CD4-positive, alpha-beta T cell treated with Interleukin-15 for 4 hours (primary cell): Measurements from ENCODE around the gene AQP1.

Source experiments
- DNase-seq: peaks from one replicate; pipeline ENCODE4 v3.0.0-alpha.2; 2020; ENCODE audit warnings: low spot score

Gene AQP1

DNA sequence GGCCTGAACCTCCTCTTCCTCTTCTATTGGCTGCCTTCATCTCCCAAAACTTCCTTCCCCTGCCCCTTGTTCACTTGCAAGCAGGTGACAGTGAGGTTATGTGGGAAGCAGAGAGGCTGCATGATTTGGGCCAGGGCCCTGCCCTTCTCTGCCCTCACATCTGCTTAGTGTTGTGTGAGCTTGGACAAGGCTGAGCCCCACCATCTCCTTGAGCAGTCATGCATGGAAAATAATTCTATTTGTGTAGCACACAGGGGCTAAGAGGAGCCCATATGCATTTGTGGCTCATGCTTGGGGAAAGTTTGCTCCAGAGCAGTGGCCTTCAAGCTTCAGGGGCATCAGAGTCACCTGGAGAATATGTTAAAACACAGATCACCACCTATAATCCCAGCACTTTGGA lies 26.8 kb upstream of the AQP1 start:
- DNase-seq = no peak

DNA sequence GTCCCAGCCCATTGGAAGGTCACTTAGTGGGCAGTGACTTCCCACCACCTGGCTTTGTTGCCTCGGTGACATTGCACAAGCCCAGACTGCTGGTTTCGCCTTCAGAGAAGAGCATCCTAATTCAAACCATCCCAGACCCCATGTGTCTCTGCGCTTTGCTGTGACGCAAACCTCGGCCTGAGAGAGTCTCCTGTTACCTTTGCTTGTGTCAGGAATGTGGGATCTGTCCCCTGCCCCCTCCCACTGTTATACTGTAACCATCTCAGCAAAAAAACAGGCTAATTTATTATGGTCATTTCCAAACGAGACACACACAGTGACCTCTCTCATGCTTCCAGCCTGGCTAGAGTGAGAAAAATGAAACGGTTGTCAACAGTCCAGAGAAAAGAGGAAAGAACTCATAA lies 25.0 kb upstream of the AQP1 start:
- no peak for DNase-seq

- no peak for DNase-seq
These were observed 24.2 kb upstream of the AQP1 start for GRCh38 chr7:30887464-30887872.

DNA sequence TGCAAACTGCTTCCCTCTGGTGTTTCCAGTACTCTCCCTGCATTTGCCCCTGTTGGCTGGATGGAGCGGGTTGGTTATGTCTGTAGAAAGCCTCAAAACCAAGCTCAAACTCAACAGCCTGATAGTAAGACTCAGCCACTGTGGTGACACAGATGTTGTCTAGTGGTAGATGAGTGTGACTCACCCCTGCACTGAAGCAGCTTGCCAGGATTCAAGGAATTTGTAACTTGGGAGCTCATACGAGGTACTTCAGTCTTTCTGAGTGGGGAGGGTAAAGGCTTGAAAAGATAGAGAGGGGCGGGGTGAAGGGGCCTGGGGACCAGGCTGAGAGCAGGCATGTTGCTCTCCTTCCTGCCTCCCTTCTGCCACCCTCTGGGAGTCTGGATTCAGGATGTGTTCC lies 22.9 kb upstream of the AQP1 start:
- no peak for DNase-seq

- DNase-seq = no peak
These were observed 21.4 kb upstream of the AQP1 start for GRCh38 chr7:30890226-30890625.

DNA sequence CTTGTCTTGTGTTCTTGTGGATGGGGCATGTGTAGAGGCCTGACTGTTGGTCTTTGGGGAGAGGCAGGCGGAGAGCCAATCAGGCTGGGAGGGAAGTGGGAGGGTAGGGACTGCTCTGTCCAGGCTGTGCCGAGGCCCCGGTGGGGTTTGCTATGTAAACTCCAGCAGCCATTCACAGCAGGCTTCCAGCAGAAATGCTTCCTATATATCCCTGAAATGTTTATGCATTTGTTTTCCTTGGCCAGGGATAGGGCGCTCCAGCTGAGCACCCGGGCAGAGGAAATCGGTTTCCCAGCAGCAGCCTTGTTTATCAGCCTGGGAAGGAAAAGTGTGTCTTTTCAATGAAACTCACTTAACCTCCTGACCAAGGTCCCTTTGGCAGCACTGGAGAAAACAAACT lies 18.3 kb upstream of the AQP1 start:
- DNase-seq = no peak

DNA sequence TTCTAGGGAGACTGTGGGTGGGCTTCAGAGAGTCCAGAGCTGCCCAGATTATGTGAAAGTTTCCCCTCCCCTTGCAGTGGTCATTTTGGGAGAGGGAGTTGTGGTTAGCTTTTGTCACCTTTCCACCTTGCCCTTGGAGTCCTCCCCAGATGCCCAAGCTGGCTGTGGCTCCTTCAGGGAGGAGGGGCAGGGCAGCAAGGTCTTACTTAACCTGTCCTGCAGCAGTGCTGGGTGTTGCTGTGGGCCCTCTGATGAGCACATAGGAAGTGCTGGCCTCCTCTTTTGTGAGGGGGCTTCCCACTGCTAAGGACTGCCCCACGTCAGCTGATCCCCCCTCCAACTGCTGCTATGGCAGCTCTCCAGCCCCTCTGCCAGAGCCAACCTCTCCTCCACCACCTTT lies 17.6 kb upstream of the AQP1 start:
- DNase-seq = no peak

DNA sequence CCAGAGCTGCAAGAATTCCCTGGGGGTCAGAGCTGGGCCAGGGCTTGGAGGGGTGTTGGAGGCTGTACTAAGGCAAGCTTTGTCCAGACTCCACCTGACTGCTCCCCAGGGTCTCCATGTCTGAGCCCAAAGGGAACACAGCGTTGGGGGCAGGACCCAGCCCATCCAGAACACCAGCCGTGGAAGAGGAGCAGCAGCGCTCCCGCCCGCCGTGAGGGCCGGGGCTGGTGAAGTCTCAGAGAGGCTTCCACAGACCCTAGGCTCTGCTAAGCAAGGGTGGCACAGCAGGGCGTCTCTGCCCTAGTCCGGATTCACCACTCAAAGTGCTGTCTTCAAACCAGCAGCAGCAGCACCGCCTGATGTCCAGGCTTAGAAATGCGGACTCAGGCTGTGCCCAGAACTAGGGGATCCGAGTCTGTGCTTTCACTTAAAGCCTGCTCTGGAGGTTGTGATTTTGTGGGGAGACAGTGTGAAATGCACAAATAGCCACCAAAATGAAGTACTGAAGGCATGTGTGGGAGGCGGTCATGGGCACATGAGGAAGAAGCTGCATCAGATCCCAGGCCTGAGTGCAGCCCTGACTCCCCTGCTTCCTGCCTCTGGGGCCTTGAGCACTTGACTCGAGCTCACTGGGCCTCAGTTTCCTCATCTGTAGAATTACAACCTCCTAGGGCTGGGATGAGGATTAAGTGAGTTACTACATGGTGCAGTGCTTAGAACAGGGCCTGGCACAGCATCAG lies 16.6 kb upstream of the AQP1 start:
- no peak for DNase-seq

GRCh38 chr7:30896036-30896435 lies 15.6 kb upstream of the AQP1 start:
- DNase-seq = no peak

GRCh38 chr7:30896783-30897637 lies 14.6 kb upstream of the AQP1 start:
- DNase-seq = no peak

DNA sequence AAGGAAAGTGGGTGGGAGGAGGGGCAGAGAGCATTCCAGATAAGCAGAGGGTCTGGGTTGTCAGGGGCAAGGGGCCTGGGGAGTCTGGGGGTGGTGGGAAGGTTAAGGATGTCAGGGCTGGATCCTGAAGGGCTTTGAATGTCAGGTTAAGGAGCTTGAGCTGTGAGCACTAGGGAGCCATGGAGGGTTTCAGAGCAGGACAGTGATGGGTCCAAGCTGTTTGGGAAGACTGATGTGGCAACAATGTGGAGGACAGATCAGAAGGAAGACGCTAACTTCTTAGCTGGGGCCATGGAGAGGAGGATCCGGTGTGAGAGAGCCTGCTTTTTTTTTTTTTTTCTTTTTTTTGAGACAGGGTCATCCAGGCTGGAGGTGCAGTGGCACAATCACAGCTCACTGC lies 13.9 kb upstream of the AQP1 start:
- no peak for DNase-seq

DNA sequence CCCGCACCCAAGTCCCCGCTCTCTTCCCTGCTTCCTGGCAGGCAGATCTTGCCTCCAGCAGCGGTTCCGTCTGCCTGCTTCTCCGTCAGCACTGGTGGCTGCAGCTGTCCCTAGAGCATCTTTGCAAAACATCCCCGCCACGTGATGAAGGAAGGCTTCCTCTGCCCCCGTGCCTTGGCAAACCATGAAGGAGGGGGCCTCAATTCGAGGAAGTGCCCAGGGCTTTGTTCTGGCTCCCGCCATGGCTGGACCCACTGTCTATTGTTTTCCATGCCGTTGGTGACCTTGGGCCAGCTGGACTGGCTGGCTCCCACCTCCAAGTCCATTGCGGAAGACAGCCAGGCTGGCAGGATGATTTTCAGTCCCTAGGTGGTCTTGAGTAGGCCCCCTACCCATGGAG lies 13.2 kb upstream of the AQP1 start:
- no peak for DNase-seq

DNA sequence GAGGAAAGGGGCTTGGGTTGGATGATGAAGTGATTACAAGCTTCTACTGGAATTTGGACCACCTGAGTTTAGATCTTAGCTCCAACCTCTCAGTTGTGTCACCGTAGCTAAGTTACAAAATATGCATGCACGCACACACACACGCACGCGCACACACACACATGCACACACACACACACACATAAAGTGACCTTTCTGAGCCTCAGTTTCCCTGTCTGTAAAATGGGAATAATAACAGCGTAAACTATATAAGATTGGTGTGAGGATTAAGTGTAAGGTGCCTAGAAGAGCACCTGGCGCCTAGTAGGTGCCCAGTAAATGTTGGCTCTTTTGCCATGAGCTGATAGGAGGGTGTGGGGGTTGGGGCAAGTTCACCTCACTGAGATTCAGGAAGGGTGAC lies 12.6 kb upstream of the AQP1 start:
- DNase-seq = no peak

DNA sequence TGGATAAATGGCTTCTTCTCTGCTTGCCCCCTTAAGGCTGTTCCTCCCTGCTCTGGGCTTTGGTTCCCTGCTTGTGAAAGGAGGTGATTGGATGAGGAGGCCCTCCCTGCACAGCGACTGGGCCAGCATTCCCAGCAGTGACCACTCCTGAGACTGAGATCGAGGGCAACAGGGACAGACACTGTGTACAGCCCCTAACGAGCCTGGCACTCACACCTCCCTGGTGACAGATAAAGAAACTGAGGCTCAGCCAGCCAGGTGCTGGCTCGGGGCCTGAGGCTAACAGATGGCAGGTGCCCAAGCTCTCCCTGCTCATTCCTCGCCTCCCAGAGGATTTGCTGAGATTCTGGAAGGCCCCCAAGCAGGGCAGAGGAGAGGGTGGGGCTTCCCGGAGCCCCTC lies 12.0 kb upstream of the AQP1 start:
- DNase-seq = no peak

DNA sequence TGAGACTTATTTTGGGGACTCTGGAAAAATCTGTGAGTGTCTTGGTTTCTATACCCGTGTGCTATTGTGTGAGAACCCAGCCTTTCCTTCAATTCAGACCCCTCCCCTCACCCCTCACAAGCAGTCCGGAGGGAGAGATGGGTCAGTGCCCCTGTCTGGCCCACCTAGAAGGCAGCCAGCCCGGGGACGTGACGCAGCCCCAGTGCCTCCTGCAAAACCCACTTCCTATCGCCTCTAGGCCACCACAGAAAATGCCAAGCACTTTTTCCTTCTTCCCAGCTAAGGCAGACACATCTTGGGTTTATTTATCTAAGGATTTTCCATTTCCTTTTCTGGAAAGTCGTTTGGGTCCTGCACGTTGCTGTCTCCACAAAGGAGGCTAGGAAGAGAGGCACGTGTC lies 11.6 kb upstream of the AQP1 start:
- DNase-seq = no peak

DNA sequence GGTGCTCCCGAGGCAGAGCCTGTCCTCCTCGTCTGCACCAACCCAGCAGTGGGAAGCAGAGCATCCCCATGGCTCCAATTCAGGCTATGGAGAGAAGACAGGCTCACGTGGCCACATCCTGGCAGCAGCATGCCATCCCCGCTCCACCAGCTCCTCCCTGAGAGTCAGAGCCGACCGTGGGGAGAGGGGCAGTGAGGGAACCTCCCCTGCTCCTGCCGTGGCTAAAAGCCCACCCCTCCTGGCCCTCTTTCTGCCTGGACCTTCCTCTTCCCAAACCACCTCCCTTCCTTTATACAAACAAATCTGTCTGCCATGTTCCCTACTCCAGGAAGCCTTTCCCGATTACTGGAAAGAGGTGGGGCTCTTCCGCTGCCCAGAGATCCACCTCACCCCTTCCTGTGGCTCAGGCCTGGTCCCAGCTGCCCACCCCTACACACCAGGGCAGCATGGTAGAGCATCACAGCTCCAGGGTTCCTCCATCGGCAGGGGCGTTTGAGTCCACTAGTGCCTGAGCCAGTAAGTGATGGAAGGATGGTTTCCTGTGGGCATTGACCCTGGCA lies 10.8 kb upstream of the AQP1 start:
- DNase-seq = no peak

GRCh38 chr7:30901856-30902255 lies 9.8 kb upstream of the AQP1 start:
- no peak for DNase-seq

GRCh38 chr7:30902466-30902865 lies 9.2 kb upstream of the AQP1 start:
- no peak for DNase-seq

DNA sequence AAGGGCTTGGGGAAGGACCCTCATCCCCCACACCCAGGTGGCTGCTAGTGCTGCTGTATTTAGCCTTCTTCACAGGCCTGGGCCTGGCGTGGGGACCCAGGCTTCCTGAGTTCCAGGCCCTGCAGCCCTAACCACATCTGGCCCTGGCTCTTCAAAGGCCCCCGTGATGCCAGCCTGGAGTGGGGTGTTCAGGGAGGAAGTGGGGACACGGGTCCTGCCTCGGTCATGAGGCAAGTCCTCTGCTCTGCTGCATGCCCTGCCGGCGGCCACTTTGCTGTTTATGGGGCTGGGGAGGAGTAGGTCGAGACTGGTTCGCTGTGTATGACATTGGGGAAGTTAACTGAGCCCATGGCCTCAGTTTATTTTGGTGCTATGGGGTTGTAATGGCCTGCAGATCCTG lies 8.5 kb upstream of the AQP1 start:
- no peak for DNase-seq

GRCh38 chr7:30904561-30904960 lies 7.1 kb upstream of the AQP1 start:
- no peak for DNase-seq

DNA sequence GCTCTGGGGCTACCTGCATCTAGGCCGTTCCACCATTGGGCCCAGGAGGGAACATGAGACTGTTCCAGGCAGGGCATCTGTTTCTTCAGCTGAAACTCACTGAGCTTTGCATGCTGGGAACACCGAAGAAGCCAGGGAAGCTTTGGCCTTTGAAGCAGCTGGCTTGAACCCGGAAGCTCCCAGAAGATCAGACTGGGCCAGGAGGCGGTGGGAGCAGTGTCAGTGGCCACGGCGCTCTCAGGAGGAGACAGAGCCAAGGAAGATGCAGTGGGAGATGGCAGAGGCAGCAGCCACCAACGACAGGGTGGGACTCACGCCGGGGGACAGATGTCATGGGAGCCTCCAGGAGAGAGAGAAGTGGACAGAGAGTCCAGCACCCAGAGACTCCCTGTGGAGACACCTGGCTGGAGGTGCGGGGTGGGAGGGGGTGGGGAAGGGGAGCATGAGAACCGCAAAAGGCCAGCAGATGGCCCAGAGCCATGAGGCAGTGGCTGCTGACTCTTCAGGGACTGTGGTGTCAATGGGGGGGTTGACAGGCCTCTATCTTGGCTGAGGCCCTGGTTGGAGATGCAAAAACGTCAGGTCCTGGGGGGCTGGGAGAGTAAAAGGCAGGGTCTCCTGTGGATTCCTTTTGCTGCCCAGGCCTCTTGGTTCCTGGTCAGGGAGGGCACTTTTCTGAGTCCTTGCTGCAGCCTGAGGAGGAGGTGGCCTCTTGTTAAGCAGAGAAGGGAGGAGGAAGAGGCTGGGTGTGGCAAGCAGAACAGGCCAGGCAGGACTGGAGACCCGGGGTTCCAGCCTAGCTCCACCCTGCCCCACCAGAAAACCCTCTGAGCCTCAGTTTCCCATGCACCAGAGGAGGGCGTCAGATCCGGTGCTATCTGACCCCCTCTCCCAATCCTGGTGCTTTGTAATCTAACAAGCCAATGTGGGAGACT lies 6.3 kb upstream of the AQP1 start:
- DNase-seq = no peak

GRCh38 chr7:30906014-30906413 lies 5.6 kb upstream of the AQP1 start:
- no peak for DNase-seq
